ENCODE results near the gene LBHD2.
"Not testable (repeated sequence)": the region's sequence is repeated elsewhere in the genome, so short reads cannot be mapped to it uniquely, and the experiment has no call there.

The LBHD2 gene

DNA sequence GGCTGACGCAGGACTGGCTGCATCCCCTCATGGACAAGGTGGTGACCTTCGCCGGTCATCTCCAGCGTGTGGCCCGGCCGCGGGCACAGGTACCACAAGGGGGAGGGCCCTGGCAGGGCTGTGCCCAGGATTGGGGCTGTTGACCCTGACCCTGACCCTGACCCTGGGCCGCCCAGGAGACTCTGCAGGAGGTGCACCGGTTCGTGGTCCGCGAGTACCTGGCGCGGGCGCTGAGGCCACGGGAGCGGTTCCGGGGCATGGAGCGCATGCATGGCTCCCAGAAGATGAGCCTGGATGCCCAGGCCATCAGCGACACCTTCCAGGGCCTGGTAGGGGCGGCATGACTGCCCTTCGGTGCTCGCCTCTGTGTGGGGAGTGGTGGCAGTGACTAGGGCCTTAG is 23.4 kb downstream of the LBHD2 start:
- no peak for DNase-seq

DNA sequence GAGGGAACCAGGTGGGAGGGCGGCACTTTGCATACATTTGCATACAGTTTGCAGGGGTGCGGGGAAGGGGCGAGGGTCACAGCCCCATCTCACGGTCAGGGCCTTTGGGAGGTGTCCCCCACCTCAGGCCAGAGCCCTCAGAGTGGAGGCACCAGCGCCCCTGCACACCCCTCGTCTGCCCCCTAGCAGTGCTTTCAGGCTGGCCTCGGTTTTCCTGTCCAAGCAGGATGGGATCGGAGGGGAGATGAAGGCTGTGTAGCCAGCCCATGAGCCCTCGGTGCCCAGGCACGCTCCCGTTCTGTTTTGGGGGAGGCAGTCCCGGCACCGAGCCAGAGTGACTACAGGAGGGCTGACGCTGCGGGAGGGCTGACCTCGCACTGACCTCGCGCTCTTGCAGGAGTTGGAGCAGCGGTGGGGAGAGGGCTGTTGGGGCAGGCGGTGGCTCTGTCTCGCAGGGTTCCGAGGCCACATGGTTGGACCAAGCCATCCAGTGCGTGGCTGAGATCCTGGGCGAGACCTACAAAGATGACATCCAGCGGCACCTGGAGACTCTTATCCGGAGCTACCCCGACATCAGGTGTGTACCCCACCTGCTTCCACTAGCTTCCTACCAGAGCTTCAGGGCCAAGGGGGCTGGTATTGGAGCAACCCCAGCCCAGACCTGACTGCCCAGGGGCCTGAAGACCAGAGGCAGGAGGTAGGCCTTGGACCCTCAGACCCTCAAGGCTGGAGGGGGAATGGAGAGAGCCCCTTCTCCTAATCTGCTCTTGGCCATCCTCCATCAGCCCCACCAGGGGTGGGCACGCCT is 24.1 kb downstream of the LBHD2 start:
- DNase-seq = no peak

- no peak for DNase-seq
Measured at GRCh38 chr14:103108749-103109207, 24.8 kb downstream of the LBHD2 start.

DNA sequence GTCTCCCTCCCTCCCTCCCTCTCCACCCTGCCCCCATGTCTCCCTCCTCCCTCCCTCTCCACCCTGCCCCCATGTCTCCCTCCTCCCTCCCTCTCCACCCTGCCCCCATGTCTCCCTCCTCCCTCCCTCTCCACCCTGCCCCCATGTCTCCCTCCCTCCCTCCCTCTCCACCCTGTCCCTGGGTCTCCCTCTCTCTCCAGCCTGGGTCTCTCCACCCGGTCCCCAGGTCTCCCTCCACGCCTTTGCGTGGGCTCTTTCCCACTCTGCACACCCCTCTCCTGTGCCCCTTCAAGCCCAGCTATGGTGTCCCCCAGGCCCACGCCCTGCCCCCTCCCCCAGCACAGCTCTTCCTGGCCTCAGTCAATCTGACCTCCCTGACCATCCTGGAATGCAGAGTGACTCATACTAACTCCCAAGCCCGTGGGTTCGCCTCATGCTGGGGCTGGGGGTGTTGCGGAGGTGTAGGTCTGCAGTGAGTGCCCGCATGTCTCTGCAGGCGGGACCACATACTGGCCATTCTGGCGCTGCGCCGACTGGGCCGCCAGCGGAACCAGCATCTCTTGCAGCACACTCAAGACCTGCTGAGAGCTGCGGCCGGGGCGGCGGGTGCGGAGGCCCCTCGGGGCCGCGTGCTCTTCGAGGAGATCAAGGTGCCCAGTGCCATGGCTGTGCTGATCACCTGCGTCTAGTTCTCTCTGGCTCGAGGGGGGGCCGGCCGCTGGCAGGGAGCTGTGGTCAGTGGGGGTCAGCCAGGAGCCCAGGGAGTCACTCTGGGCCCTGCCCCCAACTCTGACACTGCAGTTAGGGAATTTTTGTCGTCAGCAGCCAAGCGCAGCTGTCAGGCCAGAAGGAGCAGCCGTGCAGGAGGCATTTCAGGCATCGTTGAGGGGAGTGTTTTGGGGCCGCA is 25.8 kb downstream of the LBHD2 start:
- no peak for DNase-seq

- DNase-seq = peak; percentile 52
Measured at GRCh38 chr14:103110681-103111231, 26.7 kb downstream of the LBHD2 start.

- DNase-seq = no peak
Measured at GRCh38 chr14:103111232-103111868, 27.3 kb downstream of the LBHD2 start.

- DNase-seq = no peak
Measured at GRCh38 chr14:103112400-103113243, 28.6 kb downstream of the LBHD2 start.

DNA sequence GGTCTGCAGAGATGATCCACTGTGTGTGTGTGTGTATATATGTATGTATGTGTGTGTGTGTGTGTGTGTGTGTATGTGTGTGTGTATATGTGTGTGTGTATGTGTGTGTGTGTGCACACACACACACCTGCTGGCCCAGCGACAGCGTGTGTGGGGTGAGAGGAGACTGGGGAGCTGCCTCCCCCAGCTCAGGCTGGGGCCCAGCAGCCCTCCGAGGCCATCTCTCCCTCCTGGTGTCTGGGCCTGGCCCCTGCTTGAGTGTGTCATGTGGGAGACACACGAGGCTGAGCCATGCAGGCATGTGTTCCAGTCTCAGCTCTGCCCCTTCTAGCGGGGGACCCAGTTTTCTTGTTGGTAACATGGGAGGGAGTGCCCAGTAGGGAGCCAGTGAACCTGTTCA is 29.3 kb downstream of the LBHD2 start:
- DNase-seq = no peak

GRCh38 chr14:103113774-103114173 is 29.8 kb downstream of the LBHD2 start:
- DNase-seq = no peak

DNA sequence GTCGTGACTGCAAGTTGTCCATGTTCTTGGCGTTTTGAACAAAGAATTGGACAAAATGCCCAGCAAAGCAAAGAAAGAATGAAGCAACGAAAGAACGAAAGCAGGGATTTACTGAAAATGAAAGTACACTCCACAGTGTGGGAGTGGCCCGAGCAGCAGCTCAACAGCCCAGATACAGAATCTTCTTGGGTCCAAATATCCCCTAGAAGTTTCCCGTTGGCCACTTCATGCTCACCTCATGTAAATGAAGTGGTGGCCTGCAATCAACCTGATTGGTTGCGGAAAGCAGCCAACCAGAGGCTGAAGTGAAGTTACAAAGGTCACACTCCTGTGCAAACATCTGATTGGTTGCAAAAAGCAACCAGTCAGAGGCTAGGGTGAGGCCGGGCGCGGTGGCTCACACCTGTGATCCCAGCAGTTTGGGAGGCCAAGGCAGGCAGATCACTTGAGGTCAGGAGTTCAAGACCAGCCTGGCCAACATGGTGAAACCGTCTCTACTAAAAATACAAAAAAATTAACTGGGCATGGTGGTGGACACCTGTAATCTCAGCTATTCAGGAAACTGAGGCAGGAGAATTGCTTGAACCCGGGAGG is 31.2 kb downstream of the LBHD2 start:
- not testable (repeated sequence) for DNase-seq

GRCh38 chr14:103115845-103116572 is 32.0 kb downstream of the LBHD2 start:
- no peak for DNase-seq

- no peak for DNase-seq
Measured at GRCh38 chr14:103116636-103117035, 32.6 kb downstream of the LBHD2 start.

DNA sequence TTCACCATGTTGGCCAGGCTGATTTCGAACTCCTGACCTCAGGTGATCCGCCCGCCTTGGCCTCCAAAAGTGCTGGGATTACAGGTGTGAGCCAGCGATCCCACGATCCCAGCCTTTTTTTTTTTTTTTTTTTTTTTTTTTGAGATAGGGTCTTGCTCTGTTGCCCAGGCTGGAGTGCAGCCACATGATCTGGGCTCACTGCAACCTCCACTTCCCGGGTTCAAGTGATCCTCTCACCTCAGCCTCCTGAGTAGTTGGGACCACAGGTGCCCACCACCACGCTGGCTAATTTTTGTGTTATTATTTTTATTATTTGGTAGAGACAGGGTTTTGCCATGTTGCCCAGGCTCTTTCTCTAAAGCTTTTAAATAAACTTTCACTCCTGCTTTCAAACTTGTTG is 33.5 kb downstream of the LBHD2 start:
- DNase-seq = not testable (repeated sequence)

DNA sequence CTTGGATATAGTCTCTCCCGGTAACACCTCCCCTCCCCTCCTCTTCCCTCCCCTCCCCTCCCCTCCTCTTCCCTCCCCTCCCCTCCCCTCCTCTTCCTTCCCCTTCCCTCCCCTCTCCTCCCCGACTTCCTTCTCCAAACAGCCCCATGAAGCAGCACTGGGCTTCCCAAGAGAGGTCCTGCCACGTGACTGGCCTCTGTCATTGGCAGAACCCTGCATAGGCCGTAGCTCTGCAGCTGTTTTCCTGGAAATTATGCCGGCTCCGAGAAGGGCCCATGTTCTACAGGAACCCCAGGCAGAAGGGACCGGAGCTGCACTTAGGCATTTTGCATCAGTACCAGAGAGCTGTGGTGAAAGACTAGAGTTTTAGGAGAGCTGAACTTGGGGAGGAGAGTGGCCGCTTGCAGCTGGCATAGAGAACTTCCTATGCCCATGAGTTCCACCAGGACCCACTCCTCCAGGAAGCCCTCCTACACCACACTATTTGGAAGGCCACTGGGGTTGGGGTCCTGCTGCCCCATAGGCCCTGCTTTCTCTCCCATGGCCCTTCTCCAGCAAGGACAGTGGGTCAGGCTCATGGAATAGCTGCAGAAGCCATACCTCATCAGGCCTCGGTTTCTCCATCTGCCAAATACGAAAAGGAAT is 34.1 kb downstream of the LBHD2 start:
- no peak for DNase-seq

GRCh38 chr14:103118663-103119404 is 34.8 kb downstream of the LBHD2 start:
- DNase-seq = no peak

DNA sequence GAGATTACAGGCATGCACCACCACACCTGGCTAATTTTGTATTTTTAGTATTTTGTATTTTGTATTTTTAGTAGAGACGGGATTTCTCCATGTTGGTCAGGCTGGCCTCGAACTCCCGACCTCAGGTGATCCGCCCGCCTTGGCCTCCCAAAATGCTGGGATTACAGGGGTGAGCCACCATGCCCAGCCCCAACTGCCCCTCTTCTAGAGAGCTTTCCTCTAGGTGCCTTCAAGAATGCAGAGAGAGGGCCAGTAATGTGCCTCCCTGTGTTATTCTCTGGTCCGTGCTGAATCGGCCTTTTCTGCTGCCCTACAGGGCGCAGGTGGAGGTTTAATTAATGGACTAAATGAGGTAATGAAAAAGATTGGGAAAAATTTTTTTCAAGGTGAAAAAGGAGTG is 35.5 kb downstream of the LBHD2 start:
- DNase-seq = not testable (repeated sequence)

GRCh38 chr14:103121121-103121845 is 37.3 kb downstream of the LBHD2 start:
- DNase-seq = no peak

DNA sequence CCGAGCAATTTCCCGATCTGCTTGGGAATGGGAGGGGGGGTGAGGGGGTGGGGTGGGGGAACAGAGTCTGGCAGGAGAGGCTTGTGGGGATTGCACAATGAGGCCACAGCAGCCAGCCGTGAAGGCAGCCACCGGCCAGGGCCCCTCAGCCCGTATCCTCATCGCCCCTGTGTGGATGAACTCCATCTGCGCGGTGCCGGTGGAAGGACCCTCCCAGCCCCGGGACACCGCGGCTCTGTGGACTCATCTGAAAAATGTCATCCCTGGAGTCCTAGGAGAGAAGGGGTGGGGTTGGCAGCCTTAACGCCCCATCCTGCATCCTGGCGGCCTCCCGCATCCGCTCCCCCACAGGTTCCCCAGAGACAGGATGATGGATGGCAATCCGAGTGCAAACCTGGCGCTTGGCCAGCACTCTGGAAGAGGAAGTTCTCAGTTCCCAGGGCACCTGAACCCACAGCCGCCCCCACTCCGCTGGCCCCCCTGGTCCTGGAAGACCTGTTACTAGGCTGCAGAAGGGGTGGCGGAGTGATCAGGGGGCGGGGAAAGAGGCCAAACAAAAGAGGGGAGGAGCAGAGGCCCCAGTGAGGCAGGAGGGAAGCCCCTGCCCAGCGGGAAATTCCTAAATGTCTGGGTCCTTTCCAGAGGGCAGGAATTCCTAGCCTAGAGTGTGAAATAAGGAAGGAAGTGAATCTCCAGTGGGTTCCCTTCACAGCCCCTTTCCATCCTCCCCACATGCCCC is 38.0 kb downstream of the LBHD2 start:
- peak; percentile 54 for DNase-seq
